A549 (cell line): ENCODE results near the gene NRXN3. TPM values are rescaled to one million over a fixed set of nuclear protein-coding genes. Genes with fewer than 3 reads are reported as not detected.

Experiments used
- ATAC-seq, 2 experiments: fragments of 200-7000 bp in 1 of 2; fragments of >200 bp in 1 of 2; cut with Nextera tagmentation in 1 of 2; cut with Tn5 transposase in 1 of 2; 3 replicates each; pipeline versions ENCODE4 v1.8.0 to v1.9.1; 2018 to 2020; ENCODE audit warnings: mild to moderate bottlenecking in 1 of 2, moderate library complexity in 1 of 2
- CTCF ChIA-PET: fragments of 300-600 bp; sonication (Branson Sonifier 250); formaldehyde crosslinking; extraction: SDS; loops from one replicate; lab custom pipeline; 2021; ENCODE audit warnings: antibody characterized with exemption, inconsistent platforms; lab: Yijun Ruan, JAX
- POLR2A ChIA-PET: fragments of 350-600 bp; formaldehyde crosslinking; extraction: SDS; loops from one replicate; lab custom pipeline; 2021; ENCODE audit warnings: antibody characterized with exemption, inconsistent platforms; lab: Yijun Ruan, JAX
- DNase-seq, 2 experiments: peaks; one replicate each; pipeline versions ENCODE4 v3.0.0 to v3.0.0-alpha.2; 2011 to 2016; ENCODE audit warnings: low read depth in 1 of 2, low spot score in 1 of 2
- FAIRE-seq: peaks from 2 replicates; lab custom pipeline; 2011; peaks lifted over from hg19 to GRCh38; lab: Jason Lieb, UNC
- H3K27ac ChIP-seq, 2 experiments: fragments of >200 bp; sonication (Bioruptor Twin); formaldehyde crosslinking; 3 replicates each; pipeline ENCODE4 v1.5.1; 2016 to 2017
- H3K4me1 ChIP-seq: fragments of >200 bp; sonication (Bioruptor Twin); formaldehyde crosslinking; 3 replicates; pipeline ENCODE4 v1.6.1; 2016
- H3K4me2 ChIP-seq: fragments of >200 bp; sonication (Bioruptor Twin); formaldehyde crosslinking; 3 replicates; pipeline ENCODE4 v1.6.1; 2016
- H3K4me3 ChIP-seq: fragments of >200 bp; sonication (Bioruptor Twin); formaldehyde crosslinking; 3 replicates; pipeline ENCODE4 v1.5.1; 2016
- H3K9me3 ChIP-seq: fragments of >200 bp; sonication (Bioruptor Twin); formaldehyde crosslinking; 3 replicates; pipeline ENCODE4 v1.6.1; 2016
- CBX2 ChIP-seq: fragments of 200-600 bp; sonication (generic); IDR thresholded peaks from 2 replicates; pipeline ENCODE4 v1.6.1; 2016; ENCODE audit warnings: low read depth, mild to moderate bottlenecking, borderline replicate concordance
- CBX8 ChIP-seq: fragments of 200-600 bp; sonication (generic); IDR thresholded peaks from 2 replicates; pipeline ENCODE4 v1.6.1; 2016
- CHD4 ChIP-seq: fragments of 200-600 bp; sonication (generic); IDR thresholded peaks from 2 replicates; pipeline ENCODE4 v1.6.1; 2016; ENCODE audit warnings: antibody characterized with exemption, mild to moderate bottlenecking, borderline replicate concordance
- GATA3 ChIP-seq: IDR thresholded peaks from 2 replicates; pipeline ENCODE4 v1.6.1; 2012; ENCODE audit warnings: borderline replicate concordance
- HEYL ChIP-seq: fragments of 250-450 bp; sonication (Bioruptor Pico); IDR thresholded peaks from 2 replicates; pipeline ENCODE4 v1.8.0; 2021; ENCODE audit warnings: mild to moderate bottlenecking, moderate library complexity
- HOXA7 ChIP-seq: fragments of 250-450 bp; sonication (Bioruptor Pico); IDR thresholded peaks from 2 replicates; pipeline ENCODE4 v1.5.0; 2020; ENCODE audit warnings: mild to moderate bottlenecking, moderate library complexity
- HOXB13 ChIP-seq: fragments of 250-450 bp; sonication (Bioruptor Pico); IDR thresholded peaks from 2 replicates; pipeline ENCODE4 v1.5.0; 2020; ENCODE audit warnings: low read depth, mild to moderate bottlenecking, moderate library complexity
- JUN ChIP-seq, 2 experiments: fragments of >200 bp; sonication (Bioruptor Twin); formaldehyde crosslinking; IDR thresholded peaks; 2 replicates in 1 of 2; 3 replicates in 1 of 2; pipeline ENCODE4 v1.6.1; 2016 to 2017
- JUNB ChIP-seq: fragments of >200 bp; sonication (Bioruptor Twin); formaldehyde crosslinking; IDR thresholded peaks from 2 replicates; pipeline ENCODE4 v1.6.1; 2016
- KDM1A ChIP-seq: fragments of 200-600 bp; sonication (generic); IDR thresholded peaks from 2 replicates; pipeline ENCODE4 v1.6.1; 2016; ENCODE audit warnings: low read depth, mild to moderate bottlenecking
- KDM5A ChIP-seq: fragments of 200-600 bp; sonication (generic); IDR thresholded peaks from 2 replicates; pipeline ENCODE4 v1.6.1; 2016; ENCODE audit warnings: antibody characterized with exemption, mild to moderate bottlenecking
- MAZ ChIP-seq: fragments of 150-350 bp; IDR thresholded peaks from 2 replicates; pipeline ENCODE4 v1.6.1; 2014; ENCODE audit warnings: antibody characterized with exemption, low read depth, low read length, borderline replicate concordance
- NFE2L2 ChIP-seq: fragments of 150-350 bp; conservative IDR thresholded peaks from 2 replicates; pipeline ENCODE4 v1.6.1; 2014; ENCODE audit warnings: low read length
- PHF8 ChIP-seq: fragments of 200-600 bp; sonication (generic); IDR thresholded peaks from 2 replicates; pipeline ENCODE4 v1.6.1; 2016; ENCODE audit warnings: low read depth, mild to moderate bottlenecking, antibody characterized with exemption, moderate library complexity, borderline replicate concordance
- POLR2A ChIP-seq: IDR thresholded peaks from 2 replicates; pipeline ENCODE4 v1.6.1; 2012; ENCODE audit warnings: mild to moderate bottlenecking, low read length
- RAD21 ChIP-seq, 2 experiments: fragments of >200 bp in 1 of 2; sonication (Bioruptor Twin) in 1 of 2; formaldehyde crosslinking in 1 of 2; IDR thresholded peaks in 1 of 2; conservative IDR thresholded peaks in 1 of 2; 2 replicates in 1 of 2; 3 replicates in 1 of 2; pipeline ENCODE4 v1.6.1; 2012 to 2018; ENCODE audit warnings: inconsistent platforms in 1 of 2
- RARB ChIP-seq: fragments of 250-450 bp; sonication (Bioruptor Pico); IDR thresholded peaks from 2 replicates; pipeline ENCODE4 v1.8.0; 2021; ENCODE audit warnings: mild to moderate bottlenecking, moderate library complexity
- SMC3 ChIP-seq: fragments of >200 bp; sonication (Bioruptor Twin); formaldehyde crosslinking; IDR thresholded peaks from 3 replicates; pipeline ENCODE4 v1.6.1; 2018; ENCODE audit warnings: inconsistent platforms
- SREBF2 ChIP-seq: fragments of 450-650 bp; IDR thresholded peaks from 2 replicates; pipeline ENCODE4 v1.6.1; 2014; ENCODE audit warnings: mild to moderate bottlenecking, moderate library complexity
- TP53 ChIP-seq: fragments of 250-450 bp; sonication (Bioruptor Pico); IDR thresholded peaks from 2 replicates; pipeline ENCODE4 v1.5.0; 2021; ENCODE audit warnings: mild to moderate bottlenecking, moderate library complexity
- ZNF302 ChIP-seq: fragments of 250-450 bp; sonication (Bioruptor Pico); IDR thresholded peaks from 2 replicates; pipeline ENCODE4 v1.9.0; 2021; ENCODE audit warnings: inconsistent platforms, mild to moderate bottlenecking, moderate library complexity
- ZSCAN20 ChIP-seq: fragments of 250-450 bp; sonication (Bioruptor Pico); IDR thresholded peaks from 2 replicates; pipeline ENCODE4 v1.8.0; 2022; ENCODE audit warnings: mild to moderate bottlenecking, moderate library complexity
- WGBS: methylation state at CpG from one replicate; pipeline ENCODE4 v1.1.6; 2017; ENCODE audit errors: missing lambda C conversion rate; 5-methylcytosine and 5-hydroxymethylcytosine counted together
- polyA plus RNA-seq, 4 experiments: library from polyadenylated mRNA; depleted of rRNA in 3 of 4; stranded (reverse); fragments of >200 nt; fragmentation: RNase III in 1 of 4; extraction: RNeasy Plus Mini Kit Qiagen cat#74134 plus additional on column Dnase treatment in 1 of 4; gene quantifications; 2 replicates in 3 of 4; 3 replicates in 1 of 4; pipeline ENCODE4 v1.2.3, GENCODE V29; 2011 to 2017
- TF ChIP-seq, protein P1 (sequence below): fragments of 200-600 bp; sonication (generic); IDR thresholded peaks from 2 replicates; pipeline ENCODE4 v1.6.1; 2016; ENCODE audit warnings: antibody characterized with exemption, mild to moderate bottlenecking, moderate library complexity
- TF ChIP-seq, protein P2 (sequence below): fragments of >200 bp; sonication (Bioruptor Twin); formaldehyde crosslinking; IDR thresholded peaks from 3 replicates; pipeline ENCODE4 v1.5.1; 2016
- TF ChIP-seq, protein P3 (sequence below): fragments of 450-650 bp; IDR thresholded peaks from 2 replicates; pipeline ENCODE4 v1.6.1; 2014; ENCODE audit warnings: antibody characterized with exemption
- TF ChIP-seq, protein P4 (sequence below): fragments of 150-350 bp; IDR thresholded peaks from 2 replicates; pipeline ENCODE4 v1.6.1; 2014; ENCODE audit warnings: low read depth, mild to moderate bottlenecking, low read length

Gene NRXN3
- polyA plus RNA-seq, 2 of the 4 experiments (the other 2 are of a cell fraction): 0.62 to 2.3 TPM

DNA sequence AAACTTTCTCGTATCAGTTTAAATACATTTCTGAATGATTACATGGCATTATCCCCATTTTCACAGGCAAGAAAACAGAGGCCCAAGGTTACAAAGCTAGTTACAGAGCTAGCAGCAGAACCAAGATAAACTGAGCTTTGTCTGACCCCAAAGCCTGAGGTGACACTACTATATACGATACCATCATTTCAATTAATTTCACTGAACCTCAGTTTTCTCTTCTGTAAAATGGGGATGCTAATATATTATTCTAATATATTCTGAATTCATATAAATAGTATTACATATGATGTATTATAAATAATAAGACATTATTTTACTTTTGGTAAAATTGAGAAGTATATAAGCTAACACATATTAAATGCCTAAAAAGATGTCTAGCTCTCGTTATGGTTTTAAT is 143.3 kb downstream of the NRXN3 start (continued):
- TF ChIP-seq ZSCAN20 (CRISPR knock-in tag) (no peak), MAZ (no peak), KDM5A (no peak)
- TF ChIP-seq, protein P1, sequence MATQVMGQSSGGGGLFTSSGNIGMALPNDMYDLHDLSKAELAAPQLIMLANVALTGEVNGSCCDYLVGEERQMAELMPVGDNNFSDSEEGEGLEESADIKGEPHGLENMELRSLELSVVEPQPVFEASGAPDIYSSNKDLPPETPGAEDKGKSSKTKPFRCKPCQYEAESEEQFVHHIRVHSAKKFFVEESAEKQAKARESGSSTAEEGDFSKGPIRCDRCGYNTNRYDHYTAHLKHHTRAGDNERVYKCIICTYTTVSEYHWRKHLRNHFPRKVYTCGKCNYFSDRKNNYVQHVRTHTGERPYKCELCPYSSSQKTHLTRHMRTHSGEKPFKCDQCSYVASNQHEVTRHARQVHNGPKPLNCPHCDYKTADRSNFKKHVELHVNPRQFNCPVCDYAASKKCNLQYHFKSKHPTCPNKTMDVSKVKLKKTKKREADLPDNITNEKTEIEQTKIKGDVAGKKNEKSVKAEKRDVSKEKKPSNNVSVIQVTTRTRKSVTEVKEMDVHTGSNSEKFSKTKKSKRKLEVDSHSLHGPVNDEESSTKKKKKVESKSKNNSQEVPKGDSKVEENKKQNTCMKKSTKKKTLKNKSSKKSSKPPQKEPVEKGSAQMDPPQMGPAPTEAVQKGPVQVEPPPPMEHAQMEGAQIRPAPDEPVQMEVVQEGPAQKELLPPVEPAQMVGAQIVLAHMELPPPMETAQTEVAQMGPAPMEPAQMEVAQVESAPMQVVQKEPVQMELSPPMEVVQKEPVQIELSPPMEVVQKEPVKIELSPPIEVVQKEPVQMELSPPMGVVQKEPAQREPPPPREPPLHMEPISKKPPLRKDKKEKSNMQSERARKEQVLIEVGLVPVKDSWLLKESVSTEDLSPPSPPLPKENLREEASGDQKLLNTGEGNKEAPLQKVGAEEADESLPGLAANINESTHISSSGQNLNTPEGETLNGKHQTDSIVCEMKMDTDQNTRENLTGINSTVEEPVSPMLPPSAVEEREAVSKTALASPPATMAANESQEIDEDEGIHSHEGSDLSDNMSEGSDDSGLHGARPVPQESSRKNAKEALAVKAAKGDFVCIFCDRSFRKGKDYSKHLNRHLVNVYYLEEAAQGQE: no peak

DNA sequence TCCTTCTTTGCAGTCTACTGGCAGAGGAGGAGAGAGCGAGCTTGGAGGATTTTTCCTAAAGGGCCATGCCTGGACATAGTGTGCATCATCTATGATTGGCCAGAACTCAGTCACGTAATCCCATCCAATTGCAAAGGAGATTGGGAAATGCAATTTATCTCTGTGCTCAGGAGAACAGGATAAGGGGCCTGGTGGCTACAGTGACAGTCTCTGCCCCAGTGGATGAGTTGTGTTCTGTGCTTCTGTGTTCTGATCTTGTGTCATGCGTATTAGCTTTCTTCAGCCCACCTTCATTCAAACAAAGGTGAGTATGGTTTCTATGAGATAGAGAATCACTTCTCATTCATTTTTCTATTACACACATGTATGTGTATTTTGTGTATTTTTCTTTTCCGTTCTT is 144.3 kb downstream of the NRXN3 start:
- no peak for FAIRE-seq
- Histone ChIP-seq H3K4me2 (no peak overlapping the region), H3K27ac (no peak overlapping the region), H3K9me3 (no peaks in the 10 kb centered on the region), H3K4me3 (no peak overlapping the region), H3K4me1 (no peaks in the 10 kb centered on the region)
- no peak for DNase-seq
- ChIA-PET CTCF (no interaction called here), POLR2A (no interaction called here)
- 27% methylated on average over 3 of the region's 4 CpGs for WGBS
- ATAC-seq: no peak
- TF ChIP-seq POLR2A (no peak), TP53 (CRISPR knock-in tag) (no peak), HOXB13 (CRISPR knock-in tag) (no peak), SMC3 (no peak), ZNF302 (CRISPR knock-in tag) (no peak), JUNB (no peak), MAZ (no peak)

DNA sequence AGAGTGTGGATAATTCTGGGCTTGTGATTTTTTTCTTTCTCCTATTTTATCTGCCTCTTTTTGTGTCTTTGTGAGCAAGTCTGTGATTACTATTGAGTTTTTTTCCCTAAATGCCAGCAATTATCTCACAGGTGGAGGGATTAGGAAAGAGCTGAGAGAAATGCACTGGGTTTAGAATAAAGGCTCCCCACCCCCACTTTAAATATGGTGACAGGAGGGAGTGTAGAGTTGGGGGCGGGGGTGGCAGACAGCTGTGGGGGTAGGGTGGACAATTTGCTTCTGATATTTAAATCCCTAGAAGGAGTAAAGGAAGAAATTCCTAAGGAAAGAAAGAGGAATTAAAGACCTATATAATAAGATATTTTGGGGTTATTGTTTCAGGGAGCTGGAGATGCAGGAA is 145.9 kb downstream of the NRXN3 start:
- 0% methylated on average over 1 of the region's 1 CpG for WGBS
- TF ChIP-seq RARB (CRISPR knock-in tag): no peak
- no peak for TF ChIP-seq CBX8
- no peak for TF ChIP-seq RAD21 (conservative IDR thresholded peaks at IDR 0.05 in 1 of 2, IDR thresholded peaks at IDR 0.05 in 1 of 2)
- TF ChIP-seq SREBF2: no peak
- TF ChIP-seq, protein P2, sequence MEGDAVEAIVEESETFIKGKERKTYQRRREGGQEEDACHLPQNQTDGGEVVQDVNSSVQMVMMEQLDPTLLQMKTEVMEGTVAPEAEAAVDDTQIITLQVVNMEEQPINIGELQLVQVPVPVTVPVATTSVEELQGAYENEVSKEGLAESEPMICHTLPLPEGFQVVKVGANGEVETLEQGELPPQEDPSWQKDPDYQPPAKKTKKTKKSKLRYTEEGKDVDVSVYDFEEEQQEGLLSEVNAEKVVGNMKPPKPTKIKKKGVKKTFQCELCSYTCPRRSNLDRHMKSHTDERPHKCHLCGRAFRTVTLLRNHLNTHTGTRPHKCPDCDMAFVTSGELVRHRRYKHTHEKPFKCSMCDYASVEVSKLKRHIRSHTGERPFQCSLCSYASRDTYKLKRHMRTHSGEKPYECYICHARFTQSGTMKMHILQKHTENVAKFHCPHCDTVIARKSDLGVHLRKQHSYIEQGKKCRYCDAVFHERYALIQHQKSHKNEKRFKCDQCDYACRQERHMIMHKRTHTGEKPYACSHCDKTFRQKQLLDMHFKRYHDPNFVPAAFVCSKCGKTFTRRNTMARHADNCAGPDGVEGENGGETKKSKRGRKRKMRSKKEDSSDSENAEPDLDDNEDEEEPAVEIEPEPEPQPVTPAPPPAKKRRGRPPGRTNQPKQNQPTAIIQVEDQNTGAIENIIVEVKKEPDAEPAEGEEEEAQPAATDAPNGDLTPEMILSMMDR: no peak
- no peak for TF ChIP-seq PHF8
- no peak for TF ChIP-seq GATA3
- TF ChIP-seq, protein P3, sequence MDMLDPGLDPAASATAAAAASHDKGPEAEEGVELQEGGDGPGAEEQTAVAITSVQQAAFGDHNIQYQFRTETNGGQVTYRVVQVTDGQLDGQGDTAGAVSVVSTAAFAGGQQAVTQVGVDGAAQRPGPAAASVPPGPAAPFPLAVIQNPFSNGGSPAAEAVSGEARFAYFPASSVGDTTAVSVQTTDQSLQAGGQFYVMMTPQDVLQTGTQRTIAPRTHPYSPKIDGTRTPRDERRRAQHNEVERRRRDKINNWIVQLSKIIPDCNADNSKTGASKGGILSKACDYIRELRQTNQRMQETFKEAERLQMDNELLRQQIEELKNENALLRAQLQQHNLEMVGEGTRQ: no peak
- TF ChIP-seq HOXA7 (CRISPR knock-in tag): no peak
- TF ChIP-seq, protein P4, sequence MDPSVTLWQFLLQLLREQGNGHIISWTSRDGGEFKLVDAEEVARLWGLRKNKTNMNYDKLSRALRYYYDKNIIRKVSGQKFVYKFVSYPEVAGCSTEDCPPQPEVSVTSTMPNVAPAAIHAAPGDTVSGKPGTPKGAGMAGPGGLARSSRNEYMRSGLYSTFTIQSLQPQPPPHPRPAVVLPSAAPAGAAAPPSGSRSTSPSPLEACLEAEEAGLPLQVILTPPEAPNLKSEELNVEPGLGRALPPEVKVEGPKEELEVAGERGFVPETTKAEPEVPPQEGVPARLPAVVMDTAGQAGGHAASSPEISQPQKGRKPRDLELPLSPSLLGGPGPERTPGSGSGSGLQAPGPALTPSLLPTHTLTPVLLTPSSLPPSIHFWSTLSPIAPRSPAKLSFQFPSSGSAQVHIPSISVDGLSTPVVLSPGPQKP: no peak
- no peak for TF ChIP-seq NFE2L2
- no peak for TF ChIP-seq CHD4
- TF ChIP-seq JUN (IDR thresholded peaks at IDR 0.05): no peak
- no peak for TF ChIP-seq HEYL (CRISPR knock-in tag)
- no peak for TF ChIP-seq KDM1A
- TF ChIP-seq CBX2: no peak
- Histone ChIP-seq H3K4me3 (no peak overlapping the region), H3K4me1 (no peaks in the 10 kb centered on the region), H3K27ac (no peak overlapping the region), H3K9me3 (no peaks in the 10 kb centered on the region), H3K4me2 (no peak overlapping the region)
- FAIRE-seq (no peak), DNase-seq (no peak), ATAC-seq (no peak)
- ChIA-PET POLR2A (no interaction called here), CTCF (no interaction called here)
